GM21825 (cell line): ENCODE results near the gene POC1A.

ENCODE experiments used
- ATAC-seq: cut with Tn5 transposase; IDR thresholded peaks from one replicate; pipeline ENCODE4 v1.9.1; 2021; ENCODE audit warnings: mild to moderate bottlenecking, moderate library complexity; ENCODE audit not compliant: unreplicated experiment

POC1A gene

GRCh38 chr3:52088445-52089367 is 65.5 kb downstream of the POC1A start:
- ATAC-seq, result no peak

- no peak for ATAC-seq
Observed at GRCh38 chr3:52087731-52088130, 66.5 kb downstream of the POC1A start.

- no peak for ATAC-seq
Observed at GRCh38 chr3:52086976-52087663, 67.1 kb downstream of the POC1A start.

GRCh38 chr3:52086461-52086860 is 67.8 kb downstream of the POC1A start:
- ATAC-seq, result no peak

- ATAC-seq, result no peak
Observed at GRCh38 chr3:52085681-52086282, 68.4 kb downstream of the POC1A start.

GRCh38 chr3:52084954-52085680 is 69.1 kb downstream of the POC1A start:
- ATAC-seq, result no peak

- ATAC-seq, result no peak
Observed at GRCh38 chr3:52084216-52084945, 69.8 kb downstream of the POC1A start.

GRCh38 chr3:52083556-52084087 is 70.6 kb downstream of the POC1A start:
- no peak for ATAC-seq

- ATAC-seq, result no peak
Observed at GRCh38 chr3:52082951-52083350, 71.3 kb downstream of the POC1A start.

- ATAC-seq, result no peak
Observed at GRCh38 chr3:52080830-52081719, 73.1 kb downstream of the POC1A start.

- no peak for ATAC-seq
Observed at GRCh38 chr3:52079958-52080357, 74.3 kb downstream of the POC1A start.

GRCh38 chr3:52078781-52079560 is 75.3 kb downstream of the POC1A start:
- no peak for ATAC-seq

GRCh38 chr3:52077925-52078324 is 76.3 kb downstream of the POC1A start:
- ATAC-seq, result no peak

GRCh38 chr3:52076896-52077780 is 77.1 kb downstream of the POC1A start:
- ATAC-seq, result no peak

- no peak for ATAC-seq
Observed at GRCh38 chr3:52073490-52073889, 80.7 kb downstream of the POC1A start.

GRCh38 chr3:52072471-52072870 is 81.8 kb downstream of the POC1A start:
- no peak for ATAC-seq

- no peak for ATAC-seq
Observed at GRCh38 chr3:52072020-52072419, 82.2 kb downstream of the POC1A start.
